GM21717 (cell line): ENCODE measurements around the gene ENO3.

Experiments used
- ATAC-seq: cut with Tn5 transposase; IDR thresholded peaks from one replicate; pipeline ENCODE4 v1.9.1; 2021; ENCODE audit warnings: mild to moderate bottlenecking, moderate library complexity; ENCODE audit not compliant: unreplicated experiment

The ENO3 gene

DNA sequence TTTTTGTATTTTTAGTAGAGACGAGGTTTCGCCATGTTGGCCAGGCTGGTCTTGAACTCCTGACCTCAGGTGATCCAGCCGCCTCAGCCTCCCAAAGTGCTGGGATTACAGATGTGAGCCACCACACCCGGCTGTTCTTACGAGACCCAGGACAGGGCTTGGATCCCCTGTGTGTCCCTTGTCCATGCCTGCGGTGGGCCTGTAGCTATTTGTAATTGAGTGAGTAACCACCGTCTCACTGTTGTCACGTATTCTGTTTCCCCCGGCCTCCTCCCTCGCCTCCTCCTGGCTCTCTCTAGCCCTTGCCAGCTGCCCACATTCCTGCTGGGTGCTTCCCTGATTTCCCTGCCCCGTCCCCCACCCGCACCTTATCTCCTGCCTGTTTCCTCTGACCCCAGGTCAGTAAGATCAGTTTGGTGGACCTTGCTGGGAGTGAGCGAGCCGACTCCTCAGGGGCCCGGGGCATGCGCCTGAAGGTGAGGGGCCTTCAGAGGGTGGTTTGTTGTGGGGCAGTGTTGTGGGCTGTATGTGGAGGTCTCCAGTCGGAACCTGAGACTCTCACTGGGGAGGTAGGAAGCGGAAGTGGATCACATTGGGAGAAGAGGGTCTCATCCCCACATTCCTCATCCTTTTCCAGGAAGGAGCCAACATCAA lies 52.4 kb downstream of the ENO3 start:
- no peak for ATAC-seq
